ENCODE data around the gene ZNF524.

GRCh38 chr19:55645512-55645881 lies 45.4 kb downstream of the ZNF524 start:
- TF ChIP-seq GATA3 (IDR thresholded peaks at IDR 0.05; ENCODE audit: low read depth, low read length) (no peak), GATA2 (IDR thresholded peaks at IDR 0.05; ENCODE audit: low read depth, low read length) (no peak)

All from SH-SY5Y (cell line).